Activated T-cell treated with anti-CD3 and anti-CD28 coated beads, Interleukin-2, amount 50 U/mL, for 72 hours (primary cell): ENCODE measurements around the gene AMELX. TPM values are rescaled to one million over a fixed set of nuclear protein-coding genes. Genes with fewer than 3 reads are reported as not detected.

Experiments used
- ATAC-seq, 2 donors: fragments of 150-1000 bp; cut with Tn5 transposase; replicated peaks in 1 of 2; 2 replicates each; pipeline ENCODE4 v1.10.0; 2021; ENCODE audit warnings: moderate library complexity in 2 of 2, mild to moderate bottlenecking in 1 of 2
- DNase-seq, 2 donors: peaks; one replicate each; pipeline ENCODE4 v3.0.0; 2021 to 2022; ENCODE audit warnings: mixed read lengths in 1 of 2
- H3K27ac Mint-ChIP-seq: one replicate; pipeline ENCODE4 v1.8.0; 2022; ENCODE audit warnings: mild to moderate bottlenecking, moderate library complexity, mixed read lengths
- H3K27me3 Mint-ChIP-seq: one replicate; pipeline ENCODE4 v1.8.0; 2022; ENCODE audit warnings: low read depth, mixed read lengths
- H3K36me3 Mint-ChIP-seq, 2 donors: one replicate each; pipeline ENCODE4 v1.8.0; 2022; ENCODE audit warnings: mixed read lengths in 2 of 2, mild to moderate bottlenecking in 1 of 2; ENCODE audit not compliant: insufficient read depth in 2 of 2
- H3K4me1 Mint-ChIP-seq: one replicate; pipeline ENCODE4 v1.8.0; 2022; ENCODE audit warnings: low read depth, mixed read lengths
- H3K4me3 Mint-ChIP-seq, 2 donors: one replicate each; pipeline ENCODE4 v1.8.0; 2022; ENCODE audit warnings: mild to moderate bottlenecking in 2 of 2, mixed read lengths in 2 of 2, moderate library complexity in 2 of 2
- H3K9me3 Mint-ChIP-seq, 2 donors: one replicate each; pipeline ENCODE4 v1.8.0; 2022; ENCODE audit warnings: mixed read lengths in 2 of 2
- total RNA-seq, 2 donors: library from RNA; stranded (reverse); gene quantifications; one replicate each; pipeline ENCODE4 v1.2.3, GENCODE V29; 2022

Gene AMELX
- total RNA-seq, 2 donors from 2014 or later = not detected

GRCh38 chrX:11328134-11328533, 34.9 kb downstream of the AMELX start:
- H3K4me1 Mint-ChIP-seq = no peaks in the 10 kb centered on the region
- no peak overlapping the region for H3K27ac Mint-ChIP-seq
- ATAC-seq (no peak), DNase-seq (no peak)
- no peaks in the 10 kb centered on the region for H3K36me3 Mint-ChIP-seq
- H3K27me3 Mint-ChIP-seq = peaks cover 6% of the 10 kb centered on the region
- H3K4me3 Mint-ChIP-seq = no peak overlapping the region
- peaks cover 0 to 3% of the 10 kb centered on the region in 2 donors for H3K9me3 Mint-ChIP-seq

- Mint-ChIP-seq H3K4me3 (no peak overlapping the region), H3K27ac (no peak overlapping the region), H3K27me3 (peaks cover 6% of the 10 kb centered on the region), H3K9me3 (peaks cover 0 to 3% of the 10 kb centered on the region in 2 donors), H3K4me1 (no peaks in the 10 kb centered on the region), H3K36me3 (no peaks in the 10 kb centered on the region)
- DNase-seq = no peak
- ATAC-seq = no peak
Observed at GRCh38 chrX:11329021-11329420, 35.8 kb downstream of the AMELX start.

- Mint-ChIP-seq H3K4me1 (no peaks in the 10 kb centered on the region), H3K27me3 (peaks cover 6% of the 10 kb centered on the region), H3K9me3 (peaks cover 0 to 4% of the 10 kb centered on the region in 2 donors), H3K4me3 (no peak overlapping the region), H3K27ac (no peak overlapping the region), H3K36me3 (no peaks in the 10 kb centered on the region)
- ATAC-seq = no peak
- DNase-seq = no peak
Observed at GRCh38 chrX:11331788-11332187, 38.6 kb downstream of the AMELX start.

GRCh38 chrX:11334165-11334564, 41.0 kb downstream of the AMELX start:
- Mint-ChIP-seq H3K36me3 (no peaks in the 10 kb centered on the region), H3K4me1 (no peaks in the 10 kb centered on the region), H3K9me3 (peaks cover 0 to 4% of the 10 kb centered on the region in 2 donors), H3K27ac (no peak overlapping the region), H3K4me3 (no peak overlapping the region), H3K27me3 (peaks cover 12% of the 10 kb centered on the region)
- ATAC-seq (no peak), DNase-seq (no peak)

- peaks cover 0 to 5% of the 10 kb centered on the region in 2 donors for H3K9me3 Mint-ChIP-seq
- H3K27me3 Mint-ChIP-seq = peaks cover 25% of the 10 kb centered on the region
- H3K4me3 Mint-ChIP-seq = no peak overlapping the region
- H3K27ac Mint-ChIP-seq = no peak overlapping the region
- H3K36me3 Mint-ChIP-seq = no peaks in the 10 kb centered on the region
- no peaks in the 10 kb centered on the region for H3K4me1 Mint-ChIP-seq
- ATAC-seq (no peak), DNase-seq (no peak)
Observed at GRCh38 chrX:11336201-11336600, 43.0 kb downstream of the AMELX start.

GRCh38 chrX:11337292-11338009, 44.2 kb downstream of the AMELX start:
- H3K36me3 Mint-ChIP-seq = no peaks in the 10 kb centered on the region
- no peak for DNase-seq
- H3K4me3 Mint-ChIP-seq = no peak overlapping the region
- H3K27me3 Mint-ChIP-seq = peaks cover 25% of the 10 kb centered on the region
- H3K4me1 Mint-ChIP-seq = no peaks in the 10 kb centered on the region
- H3K9me3 Mint-ChIP-seq = peaks cover 0 to 5% of the 10 kb centered on the region in 2 donors
- ATAC-seq = no peak
- no peak overlapping the region for H3K27ac Mint-ChIP-seq

GRCh38 chrX:11341274-11342201, 48.3 kb downstream of the AMELX start:
- Mint-ChIP-seq H3K36me3 (no peaks in the 10 kb centered on the region), H3K27ac (no peak overlapping the region), H3K27me3 (peaks cover 25% of the 10 kb centered on the region), H3K4me1 (no peaks in the 10 kb centered on the region), H3K4me3 (no peak overlapping the region), H3K9me3 (peaks cover 0 to 4% of the 10 kb centered on the region in 2 donors)
- DNase-seq (no peak), ATAC-seq (no peak)

GRCh38 chrX:11342673-11343072, 49.5 kb downstream of the AMELX start:
- Mint-ChIP-seq H3K9me3 (peaks cover 0 to 4% of the 10 kb centered on the region in 2 donors), H3K36me3 (no peaks in the 10 kb centered on the region), H3K4me3 (no peak overlapping the region), H3K27me3 (peaks cover 25% of the 10 kb centered on the region), H3K27ac (no peak overlapping the region), H3K4me1 (no peaks in the 10 kb centered on the region)
- ATAC-seq (no peak), DNase-seq (no peak)

- ATAC-seq (no peak), DNase-seq (no peak)
- no peaks in the 10 kb centered on the region for H3K36me3 Mint-ChIP-seq
- no peaks in the 10 kb centered on the region for H3K4me1 Mint-ChIP-seq
- no peaks in the 10 kb centered on the region for H3K9me3 Mint-ChIP-seq
- no peak overlapping the region for H3K4me3 Mint-ChIP-seq
- H3K27ac Mint-ChIP-seq = no peak overlapping the region
- H3K27me3 Mint-ChIP-seq = peaks cover 5% of the 10 kb centered on the region
Observed at GRCh38 chrX:11346121-11346682, 53.0 kb downstream of the AMELX start.

- no peak overlapping the region for H3K4me3 Mint-ChIP-seq
- H3K9me3 Mint-ChIP-seq = no peaks in the 10 kb centered on the region
- ATAC-seq (no peak), DNase-seq (no peak)
- H3K27me3 Mint-ChIP-seq = peaks cover 5% of the 10 kb centered on the region
- no peaks in the 10 kb centered on the region for H3K4me1 Mint-ChIP-seq
- no peak overlapping the region for H3K27ac Mint-ChIP-seq
- H3K36me3 Mint-ChIP-seq = no peaks in the 10 kb centered on the region
Observed at GRCh38 chrX:11347300-11347699, 54.1 kb downstream of the AMELX start.

- peaks cover 5% of the 10 kb centered on the region for H3K27me3 Mint-ChIP-seq
- DNase-seq (no peak), ATAC-seq (no peak)
- no peak overlapping the region for H3K4me3 Mint-ChIP-seq
- H3K9me3 Mint-ChIP-seq = no peaks in the 10 kb centered on the region
- no peak overlapping the region for H3K27ac Mint-ChIP-seq
- no peaks in the 10 kb centered on the region for H3K36me3 Mint-ChIP-seq
- no peaks in the 10 kb centered on the region for H3K4me1 Mint-ChIP-seq
Observed at GRCh38 chrX:11349020-11349419, 55.8 kb downstream of the AMELX start.

- H3K9me3 Mint-ChIP-seq = no peaks in the 10 kb centered on the region
- H3K27me3 Mint-ChIP-seq = peaks cover 5% of the 10 kb centered on the region
- no peaks in the 10 kb centered on the region for H3K4me1 Mint-ChIP-seq
- H3K27ac Mint-ChIP-seq = no peak overlapping the region
- no peaks in the 10 kb centered on the region for H3K36me3 Mint-ChIP-seq
- ATAC-seq (no peak), DNase-seq (no peak)
- H3K4me3 Mint-ChIP-seq = no peak overlapping the region
Observed at GRCh38 chrX:11349661-11350337, 56.6 kb downstream of the AMELX start.
